ENCODE data around the gene APOL6. TPM values are rescaled to one million over a fixed set of nuclear protein-coding genes. Genes with fewer than 3 reads are reported as not detected.

APOL6 gene
- total RNA-seq, 1 donor from 2014 or later: not detected

DNA sequence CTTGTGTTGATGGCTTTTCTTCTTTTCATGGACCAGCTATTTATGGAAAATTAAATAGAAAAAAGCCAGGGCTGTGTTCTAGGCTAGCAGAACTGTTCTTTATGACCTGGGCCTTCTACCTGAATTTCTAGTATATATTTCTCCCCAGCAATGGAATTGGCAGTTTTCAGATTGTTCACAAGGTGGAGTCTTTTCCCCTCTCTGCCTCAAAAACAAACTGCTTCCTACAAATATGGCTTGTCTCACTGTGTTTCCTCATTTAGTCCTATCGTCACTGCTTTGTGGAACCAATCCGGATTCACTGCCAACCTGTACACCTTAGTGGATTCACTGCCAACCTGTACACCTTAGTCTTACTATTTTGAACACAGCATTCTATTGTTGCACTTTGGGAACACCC is 64.4 kb downstream of the APOL6 start:
- peaks cover 3% of the 10 kb centered on the region for H3K9me3 Mint-ChIP-seq
- Histone ChIP-seq H3K4me3 (no peak overlapping the region), H3K36me3 (no peaks in the 10 kb centered on the region), H2AFZ (replicated peaks) (no peak overlapping the region), H3K9me3 (ENCODE audit: low read depth) (no peaks in the 10 kb centered on the region), H3K79me2 (ENCODE audit: low read depth) (no peaks in the 10 kb centered on the region), H3K9ac (no peak overlapping the region), H3K27me3 (no peaks in the 10 kb centered on the region), H3F3A (ENCODE audit: low read depth) (no peaks in the 10 kb centered on the region), H3K27ac (no peak overlapping the region), H3K4me2 (no peak overlapping the region), H3K4me1 (no peaks in the 10 kb centered on the region), H4K20me1 (ENCODE audit: low read depth) (no peaks in the 10 kb centered on the region)
- no peak overlapping the region for H3K27ac Mint-ChIP-seq
- H3K4me3 Mint-ChIP-seq: no peak overlapping the region
- peaks cover 3% of the 10 kb centered on the region for H3K4me1 Mint-ChIP-seq
- DNase-seq (ENCODE audit: low spot score): no peak
- no peak for TF ChIP-seq EZH2 (IDR thresholded peaks at IDR 0.05)
- H3K36me3 Mint-ChIP-seq: no peaks in the 10 kb centered on the region
- H3K27me3 Mint-ChIP-seq (ENCODE audit: insufficient read depth, low read depth): peaks cover 3% of the 10 kb centered on the region

DNA sequence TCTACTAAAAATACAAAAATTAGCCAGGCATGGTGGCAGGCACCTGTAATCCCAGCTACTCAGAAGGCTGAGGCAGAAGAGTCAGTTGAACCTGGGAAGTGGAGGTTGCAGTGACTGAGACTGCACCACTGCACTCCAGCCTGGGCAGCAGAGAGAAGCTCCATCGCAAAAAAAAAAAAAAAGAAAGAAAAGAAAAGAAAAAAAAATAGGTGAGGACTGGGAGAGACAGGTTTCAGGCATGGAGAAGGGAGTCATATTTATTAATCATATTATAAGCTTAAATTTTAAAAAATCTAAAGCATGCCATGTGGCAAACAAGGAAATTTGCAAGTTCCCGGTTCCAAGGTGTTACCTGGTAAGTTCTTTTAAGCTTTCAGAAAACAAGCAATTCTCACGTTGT is 69.3 kb downstream of the APOL6 start, which contains the start of gene APOL5:
Gene APOL5, plus strand, starts transcription at position 301 of the 400 bp plus-strand sequence. Its CDS starts 0 bp downstream, at position 301.
- H3K4me1 ChIP-seq: no peaks in the 10 kb centered on the region
- no peak for DNase-seq (ENCODE audit: low spot score)
- H3K9ac ChIP-seq: no peak within 1 kb of the TSS
- H3K27ac Mint-ChIP-seq: no peak within 1 kb of the TSS
- H3K27me3 ChIP-seq: no peaks in the 10 kb centered on the region
- H3K4me3 ChIP-seq: no peak within 1 kb of the TSS
- no peaks in the 10 kb centered on the region for H4K20me1 ChIP-seq (ENCODE audit: low read depth)
- H3K9me3 Mint-ChIP-seq: peaks cover 20% of the 10 kb centered on the region
- H3K9me3 ChIP-seq (ENCODE audit: low read depth): no peaks in the 10 kb centered on the region
- H3K27me3 Mint-ChIP-seq (ENCODE audit: insufficient read depth, low read depth): peaks cover 5% of the 10 kb centered on the region
- no peaks in the 10 kb centered on the region for H3K79me2 ChIP-seq (ENCODE audit: low read depth)
- no peaks in the 10 kb centered on the region for H3K36me3 Mint-ChIP-seq
- no peaks in the 10 kb centered on the region for H3K36me3 ChIP-seq
- H3K4me2 ChIP-seq: no peak within 1 kb of the TSS
- no peaks in the 10 kb centered on the region for H3K4me1 Mint-ChIP-seq
- no peak within 1 kb of the TSS for H3K27ac ChIP-seq
- TF ChIP-seq EZH2 (IDR thresholded peaks at IDR 0.05) (no peak), EZH2phosphoT487 (IDR thresholded peaks at IDR 0.05) (no peak)
- TF ChIP-seq, protein P1, sequence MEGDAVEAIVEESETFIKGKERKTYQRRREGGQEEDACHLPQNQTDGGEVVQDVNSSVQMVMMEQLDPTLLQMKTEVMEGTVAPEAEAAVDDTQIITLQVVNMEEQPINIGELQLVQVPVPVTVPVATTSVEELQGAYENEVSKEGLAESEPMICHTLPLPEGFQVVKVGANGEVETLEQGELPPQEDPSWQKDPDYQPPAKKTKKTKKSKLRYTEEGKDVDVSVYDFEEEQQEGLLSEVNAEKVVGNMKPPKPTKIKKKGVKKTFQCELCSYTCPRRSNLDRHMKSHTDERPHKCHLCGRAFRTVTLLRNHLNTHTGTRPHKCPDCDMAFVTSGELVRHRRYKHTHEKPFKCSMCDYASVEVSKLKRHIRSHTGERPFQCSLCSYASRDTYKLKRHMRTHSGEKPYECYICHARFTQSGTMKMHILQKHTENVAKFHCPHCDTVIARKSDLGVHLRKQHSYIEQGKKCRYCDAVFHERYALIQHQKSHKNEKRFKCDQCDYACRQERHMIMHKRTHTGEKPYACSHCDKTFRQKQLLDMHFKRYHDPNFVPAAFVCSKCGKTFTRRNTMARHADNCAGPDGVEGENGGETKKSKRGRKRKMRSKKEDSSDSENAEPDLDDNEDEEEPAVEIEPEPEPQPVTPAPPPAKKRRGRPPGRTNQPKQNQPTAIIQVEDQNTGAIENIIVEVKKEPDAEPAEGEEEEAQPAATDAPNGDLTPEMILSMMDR (IDR thresholded peaks at IDR 0.05): no peak
- H3F3A ChIP-seq (ENCODE audit: low read depth): no peaks in the 10 kb centered on the region
- H3K4me3 Mint-ChIP-seq: no peak within 1 kb of the TSS
- no peak within 1 kb of the TSS for H2AFZ ChIP-seq (replicated peaks)

Other genes with a start within 250 kb of the APOL6 start
- 131 and 132 TPM in 2 replicates for gene MCM5, start 248.3 kb upstream of the APOL6 start, total RNA-seq (ENCODE audit: low replicate concordance)
- 0.04 and 0.19 TPM in 2 replicates for gene RASD2, start 107.6 kb upstream of the APOL6 start, total RNA-seq (ENCODE audit: low replicate concordance)
- 0.53 TPM in 1 of 2 replicates, not detected in the other for gene MB, start 31.1 kb upstream of the APOL6 start, total RNA-seq (ENCODE audit: low replicate concordance)
- gene APOL5, start 69.4 kb downstream of the APOL6 start, total RNA-seq (ENCODE audit: low replicate concordance): not detected in 2 replicates